Right lobe of liver (tissue), 4 donors: ENCODE measurements around the gene MNT.

ENCODE experiments used
- POLR2A ChIP-seq: fragments of 450-650 bp; IDR thresholded peaks from one replicate; pipeline ENCODE4 v1.6.1; 2017; ENCODE audit warnings: antibody characterized with exemption, mild to moderate bottlenecking
- TF ChIP-seq, protein P1 (sequence below), 4 donors: fragments of 200-600 bp in 3 of 4; fragments of 450-650 bp in 1 of 4; IDR thresholded peaks; one replicate each; pipeline versions ENCODE4 v1.5.1 to v1.8.0; 2016 to 2022; ENCODE audit warnings: antibody characterized with exemption in 4 of 4, mild to moderate bottlenecking in 2 of 4
- donor health status: DM: no; HTN: no; CAD: no.
- donor health status: DM: no; HTN: no; CAD: no.
- donor health status: DM: no; HTN: yes; CAD: no.

DNA sequence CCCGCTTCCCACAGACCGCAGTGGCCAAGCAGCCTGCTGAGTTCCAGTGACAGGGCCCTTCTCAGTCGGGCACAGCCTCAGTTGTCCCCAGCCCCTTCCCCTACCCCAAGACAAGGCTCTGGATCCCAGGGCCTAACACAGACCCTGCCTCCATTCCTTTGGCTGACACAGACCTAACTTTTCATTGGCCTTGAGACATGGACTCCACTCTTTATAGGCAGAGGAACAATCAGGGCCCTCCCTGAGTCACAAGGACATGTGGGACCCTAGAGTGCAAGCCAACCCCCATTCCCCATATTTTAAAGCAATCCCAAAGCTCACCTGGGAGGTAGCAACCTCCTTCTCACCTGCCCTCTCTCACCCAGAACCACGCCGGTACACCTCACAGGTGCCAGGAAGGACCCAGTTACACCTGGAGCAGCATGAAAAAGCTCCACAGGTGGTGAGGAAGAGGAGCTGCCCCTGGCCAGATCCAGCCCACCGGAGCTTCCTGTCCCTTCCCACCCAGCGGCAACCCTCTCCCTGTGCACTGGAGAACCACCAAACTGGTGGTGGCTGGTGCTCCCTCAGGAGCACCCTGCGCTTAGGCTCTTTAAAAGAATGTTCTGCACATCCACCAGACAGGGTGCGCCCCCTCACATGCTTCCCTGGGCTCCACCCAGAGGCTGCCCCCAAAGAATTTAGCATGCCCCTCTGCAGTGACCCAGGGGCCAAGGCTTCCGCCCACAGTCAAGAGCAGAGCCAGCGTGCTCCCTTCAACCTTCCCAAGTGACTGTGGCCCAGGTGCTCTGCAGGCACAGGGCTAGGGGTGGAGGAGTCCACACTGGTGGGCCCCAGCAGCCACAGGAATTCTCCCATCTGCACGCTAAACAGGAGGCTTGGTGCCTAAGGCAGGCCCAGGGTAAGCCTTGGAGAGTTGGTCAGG lies 3.4 kb downstream of the MNT start:
- no peak for TF ChIP-seq POLR2A
- TF ChIP-seq, protein P1, sequence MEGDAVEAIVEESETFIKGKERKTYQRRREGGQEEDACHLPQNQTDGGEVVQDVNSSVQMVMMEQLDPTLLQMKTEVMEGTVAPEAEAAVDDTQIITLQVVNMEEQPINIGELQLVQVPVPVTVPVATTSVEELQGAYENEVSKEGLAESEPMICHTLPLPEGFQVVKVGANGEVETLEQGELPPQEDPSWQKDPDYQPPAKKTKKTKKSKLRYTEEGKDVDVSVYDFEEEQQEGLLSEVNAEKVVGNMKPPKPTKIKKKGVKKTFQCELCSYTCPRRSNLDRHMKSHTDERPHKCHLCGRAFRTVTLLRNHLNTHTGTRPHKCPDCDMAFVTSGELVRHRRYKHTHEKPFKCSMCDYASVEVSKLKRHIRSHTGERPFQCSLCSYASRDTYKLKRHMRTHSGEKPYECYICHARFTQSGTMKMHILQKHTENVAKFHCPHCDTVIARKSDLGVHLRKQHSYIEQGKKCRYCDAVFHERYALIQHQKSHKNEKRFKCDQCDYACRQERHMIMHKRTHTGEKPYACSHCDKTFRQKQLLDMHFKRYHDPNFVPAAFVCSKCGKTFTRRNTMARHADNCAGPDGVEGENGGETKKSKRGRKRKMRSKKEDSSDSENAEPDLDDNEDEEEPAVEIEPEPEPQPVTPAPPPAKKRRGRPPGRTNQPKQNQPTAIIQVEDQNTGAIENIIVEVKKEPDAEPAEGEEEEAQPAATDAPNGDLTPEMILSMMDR (IDR thresholded peaks at IDR 0.05): no peak
